Measurements from ENCODE around the gene INSL3. TPM values are rescaled to one million over a fixed set of nuclear protein-coding genes. Genes with fewer than 3 reads are reported as not detected.

The INSL3 gene
- total RNA-seq, 1 donor from 2014 or later, result not detected

GRCh38 chr19:17790059-17790780 lies 31.1 kb downstream of the INSL3 start:
- Histone ChIP-seq H3K4me1 (ENCODE audit: insufficient read depth, low read length) (no peaks in the 10 kb centered on the region), H3K4me2 (ENCODE audit: low read length) (no peak overlapping the region), H3K9ac (ENCODE audit: low read length) (no peak overlapping the region), H3K9me3 (ENCODE audit: insufficient read depth, low read depth, low read length) (no peaks in the 10 kb centered on the region), H2AFZ (ENCODE audit: low read depth, low read length) (no peak overlapping the region), H3K79me2 (ENCODE audit: insufficient read depth, low read length) (no peaks in the 10 kb centered on the region), H3K27ac (ENCODE audit: low read depth, low read length) (no peak overlapping the region), H3K4me3 (ENCODE audit: insufficient read depth, low read depth, low read length) (no peak overlapping the region), H3K36me3 (ENCODE audit: insufficient read depth, low read length) (no peaks in the 10 kb centered on the region), H4K20me1 (ENCODE audit: insufficient read depth, low read length) (no peaks in the 10 kb centered on the region), H3K27me3 (ENCODE audit: insufficient read depth, low read length) (peaks cover 21% of the 10 kb centered on the region)
- H3K27me3 Mint-ChIP-seq (ENCODE audit: low read depth, unreplicated experiment), result peaks cover 23% of the 10 kb centered on the region
- no peak for FAIRE-seq
- TF ChIP-seq EZH2 (IDR thresholded peaks at IDR 0.05; ENCODE audit: insufficient read depth, low read length), result no peak
- no peak for TF ChIP-seq CTCF (IDR thresholded peaks at IDR 0.05; ENCODE audit: insufficient read depth, low read depth, low read length)
- H3K27ac Mint-ChIP-seq (ENCODE audit: unreplicated experiment), result no peak overlapping the region
- H3K36me3 Mint-ChIP-seq (ENCODE audit: low read depth, unreplicated experiment), result no peaks in the 10 kb centered on the region
- no peaks in the 10 kb centered on the region for H3K4me1 Mint-ChIP-seq (ENCODE audit: low read depth, unreplicated experiment)
- peaks cover 2% of the 10 kb centered on the region for H3K9me3 Mint-ChIP-seq (ENCODE audit: unreplicated experiment)
- no peak for DNase-seq (ENCODE audit: low read depth)
- H3K4me3 Mint-ChIP-seq (ENCODE audit: unreplicated experiment), result no peak overlapping the region

- Mint-ChIP-seq H3K36me3 (ENCODE audit: low read depth, unreplicated experiment) (no peaks in the 10 kb centered on the region), H3K27me3 (ENCODE audit: low read depth, unreplicated experiment) (peaks cover 8% of the 10 kb centered on the region), H3K27ac (ENCODE audit: unreplicated experiment) (no peak overlapping the region), H3K4me3 (ENCODE audit: unreplicated experiment) (no peak overlapping the region), H3K9me3 (ENCODE audit: unreplicated experiment) (peaks cover 2% of the 10 kb centered on the region), H3K4me1 (ENCODE audit: low read depth, unreplicated experiment) (no peaks in the 10 kb centered on the region)
- no peak for TF ChIP-seq CTCF (IDR thresholded peaks at IDR 0.05; ENCODE audit: insufficient read depth, low read depth, low read length)
- no peak for TF ChIP-seq EZH2 (IDR thresholded peaks at IDR 0.05; ENCODE audit: insufficient read depth, low read length)
- H3K27me3 ChIP-seq (ENCODE audit: insufficient read depth, low read length), result peaks cover 6% of the 10 kb centered on the region
- FAIRE-seq, result no peak
- DNase-seq (ENCODE audit: low read depth), result no peak
- H3K79me2 ChIP-seq (ENCODE audit: insufficient read depth, low read length), result no peaks in the 10 kb centered on the region
- H3K4me3 ChIP-seq (ENCODE audit: insufficient read depth, low read depth, low read length), result no peak overlapping the region
- no peaks in the 10 kb centered on the region for H3K36me3 ChIP-seq (ENCODE audit: insufficient read depth, low read length)
- no peak overlapping the region for H3K9ac ChIP-seq (ENCODE audit: low read length)
- H3K4me2 ChIP-seq (ENCODE audit: low read length), result no peak overlapping the region
- H3K9me3 ChIP-seq (ENCODE audit: insufficient read depth, low read depth, low read length), result no peaks in the 10 kb centered on the region
- no peak overlapping the region for H3K27ac ChIP-seq (ENCODE audit: low read depth, low read length)
- H3K4me1 ChIP-seq (ENCODE audit: insufficient read depth, low read length), result no peaks in the 10 kb centered on the region
- H4K20me1 ChIP-seq (ENCODE audit: insufficient read depth, low read length), result no peaks in the 10 kb centered on the region
- H2AFZ ChIP-seq (ENCODE audit: low read depth, low read length), result no peak overlapping the region
Observed at GRCh38 chr19:17788632-17789031, 32.7 kb downstream of the INSL3 start.

- H3K4me3 ChIP-seq (ENCODE audit: insufficient read depth, low read depth, low read length), result no peak overlapping the region
- no peak overlapping the region for H3K27ac ChIP-seq (ENCODE audit: low read depth, low read length)
- Mint-ChIP-seq H3K36me3 (ENCODE audit: low read depth, unreplicated experiment) (no peaks in the 10 kb centered on the region), H3K9me3 (ENCODE audit: unreplicated experiment) (peaks cover 5% of the 10 kb centered on the region), H3K27me3 (ENCODE audit: low read depth, unreplicated experiment) (peaks cover 5% of the 10 kb centered on the region), H3K27ac (ENCODE audit: unreplicated experiment) (no peak overlapping the region), H3K4me3 (ENCODE audit: unreplicated experiment) (no peak overlapping the region), H3K4me1 (ENCODE audit: low read depth, unreplicated experiment) (no peaks in the 10 kb centered on the region)
- no peaks in the 10 kb centered on the region for H3K79me2 ChIP-seq (ENCODE audit: insufficient read depth, low read length)
- H3K9me3 ChIP-seq (ENCODE audit: insufficient read depth, low read depth, low read length), result no peaks in the 10 kb centered on the region
- H3K4me2 ChIP-seq (ENCODE audit: low read length), result no peak overlapping the region
- DNase-seq (ENCODE audit: low read depth) (no peak), FAIRE-seq (no peak)
- no peaks in the 10 kb centered on the region for H3K4me1 ChIP-seq (ENCODE audit: insufficient read depth, low read length)
- no peak overlapping the region for H3K9ac ChIP-seq (ENCODE audit: low read length)
- TF ChIP-seq CTCF (IDR thresholded peaks at IDR 0.05; ENCODE audit: insufficient read depth, low read depth, low read length), result no peak
- TF ChIP-seq EZH2 (IDR thresholded peaks at IDR 0.05; ENCODE audit: insufficient read depth, low read length), result no peak
- H2AFZ ChIP-seq (ENCODE audit: low read depth, low read length), result no peak overlapping the region
- H3K36me3 ChIP-seq (ENCODE audit: insufficient read depth, low read length), result no peaks in the 10 kb centered on the region
- H3K27me3 ChIP-seq (ENCODE audit: insufficient read depth, low read length), result peaks cover 5% of the 10 kb centered on the region
- no peaks in the 10 kb centered on the region for H4K20me1 ChIP-seq (ENCODE audit: insufficient read depth, low read length)
Observed at GRCh38 chr19:17787274-17787913, 33.9 kb downstream of the INSL3 start.

All from astrocyte (in vitro differentiated cells and primary cell).